ENCODE data around the gene ZNF362.

The ZNF362 gene

GRCh38 chr1:33256471-33257206 is at the start of gene ZNF362:
Gene ZNF362, plus strand, starts transcription at chr1:33256492. Its CDS starts 14,083 bp downstream, at chr1:33270575.
- peak within 1 kb of the TSS; percentile 51 for H3K27ac ChIP-seq (ENCODE audit: low read length)

GRCh38 chr1:33211972-33212371 is 44.3 kb upstream of the ZNF362 start:
- Histone ChIP-seq H3K9ac (ENCODE audit: low read length) (no peak overlapping the region), H3K4me1 (ENCODE audit: control insufficient read depth, low read depth, low read length) (no peaks in the 10 kb centered on the region), H3K27me3 (ENCODE audit: control insufficient read depth, insufficient read depth, low read length) (no peaks in the 10 kb centered on the region), H3K36me3 (ENCODE audit: control insufficient read depth, low read depth, low read length) (no peaks in the 10 kb centered on the region), H3K4me3 (ENCODE audit: low read length) (no peak overlapping the region), H3K27ac (ENCODE audit: low read length) (no peak overlapping the region), H3K9me3 (ENCODE audit: control insufficient read depth, low read depth, low read length) (no peaks in the 10 kb centered on the region)

More at GRCh38 chr1:33256471-33257206, at the start of gene ZNF362:
- Histone ChIP-seq H3K27me3 (ENCODE audit: control insufficient read depth, insufficient read depth, low read length) (no peaks in the 10 kb centered on the region), H3K4me3 (ENCODE audit: low read length) (peak within 1 kb of the TSS; percentile 86), H3K4me1 (ENCODE audit: control insufficient read depth, low read depth, low read length) (peaks cover 9% of the 10 kb centered on the region), H3K36me3 (ENCODE audit: control insufficient read depth, low read depth, low read length) (no peaks in the 10 kb centered on the region), H3K9ac (ENCODE audit: low read length) (peak within 1 kb of the TSS; percentile 97), H3K9me3 (ENCODE audit: control insufficient read depth, low read depth, low read length) (no peaks in the 10 kb centered on the region)

DNA sequence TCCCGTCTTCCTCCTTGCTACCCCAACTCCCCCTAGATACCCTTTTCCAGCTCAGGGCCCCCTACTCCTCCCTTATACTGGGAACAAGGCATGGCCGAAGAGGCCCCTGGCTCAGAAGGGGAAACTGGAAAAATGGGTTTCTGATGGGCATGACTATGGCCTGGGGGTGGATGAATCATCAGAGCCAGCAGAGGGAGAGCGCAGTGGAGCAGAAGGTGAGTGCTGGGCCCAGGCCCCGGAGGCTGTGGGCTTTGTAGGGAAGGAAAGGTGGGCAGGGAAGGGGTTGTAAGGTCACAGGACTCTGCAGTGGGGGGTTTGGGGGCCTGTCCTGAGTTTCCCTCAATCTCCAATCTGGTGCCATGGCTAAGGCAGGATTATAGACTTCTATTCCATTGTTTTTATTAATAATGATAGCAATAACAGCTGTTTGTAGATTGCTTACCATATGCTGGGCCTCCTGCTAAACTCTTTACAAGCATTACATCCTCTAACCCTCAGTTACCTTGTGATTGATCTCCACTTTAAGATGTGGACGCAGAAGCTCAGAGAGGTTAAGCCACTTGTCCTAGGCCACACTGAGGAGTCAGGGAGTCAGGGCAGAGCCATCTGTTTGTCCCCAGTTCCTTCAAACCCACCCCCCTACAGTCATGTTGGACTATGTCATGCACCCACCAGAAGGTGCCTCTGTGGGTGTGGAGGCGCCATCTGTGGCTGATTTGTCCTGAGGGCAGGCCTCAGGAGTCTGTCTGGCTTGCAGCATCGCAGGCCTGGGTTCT is 36.2 kb upstream of the ZNF362 start:
- no peak overlapping the region for H3K4me3 ChIP-seq (ENCODE audit: low read length)
- no peaks in the 10 kb centered on the region for H3K4me1 ChIP-seq (ENCODE audit: control insufficient read depth, low read depth, low read length)
- H3K27ac ChIP-seq (ENCODE audit: low read length): no peak overlapping the region
- no peak overlapping the region for H3K9ac ChIP-seq (ENCODE audit: low read length)
- no peaks in the 10 kb centered on the region for H3K36me3 ChIP-seq (ENCODE audit: control insufficient read depth, low read depth, low read length)
- H3K9me3 ChIP-seq (ENCODE audit: control insufficient read depth, low read depth, low read length): peaks cover 5% of the 10 kb centered on the region
- no peaks in the 10 kb centered on the region for H3K27me3 ChIP-seq (ENCODE audit: control insufficient read depth, insufficient read depth, low read length)

DNA sequence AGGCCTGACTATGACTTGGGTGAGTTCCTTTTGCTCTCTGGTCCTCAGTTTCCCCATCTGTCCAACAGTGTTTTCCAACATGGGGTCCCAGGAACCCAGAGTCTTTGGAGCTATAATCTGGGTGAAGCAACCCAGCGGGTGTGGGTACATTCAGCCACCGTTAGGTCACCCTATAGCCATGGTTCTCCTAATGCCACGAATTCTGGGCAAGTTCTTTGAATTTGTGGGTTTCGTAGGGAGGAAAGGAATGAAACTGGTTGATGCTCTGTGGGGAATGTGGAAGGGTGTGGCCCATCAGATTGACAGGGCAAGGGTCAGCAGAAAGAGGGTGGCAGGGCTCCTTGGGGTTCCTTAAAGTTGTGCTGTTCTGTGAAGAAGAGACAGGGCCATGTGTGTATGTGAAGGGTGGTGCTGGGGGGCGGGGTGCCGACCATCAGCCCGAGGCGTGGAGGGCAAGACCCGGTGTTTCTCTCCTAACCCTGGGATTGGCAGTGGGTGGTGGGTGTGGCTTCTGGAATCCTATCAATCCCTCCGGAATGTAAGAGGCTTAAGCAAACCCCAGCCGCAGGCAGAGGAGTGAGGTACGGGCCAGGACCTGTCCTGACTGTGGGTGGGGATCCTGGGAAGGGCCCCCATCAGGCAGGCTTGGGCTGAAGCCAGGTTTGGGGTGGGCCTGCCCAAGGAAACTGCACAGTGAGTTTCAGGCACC is 35.5 kb upstream of the ZNF362 start:
- Histone ChIP-seq H3K36me3 (ENCODE audit: control insufficient read depth, low read depth, low read length) (no peaks in the 10 kb centered on the region), H3K27me3 (ENCODE audit: control insufficient read depth, insufficient read depth, low read length) (no peaks in the 10 kb centered on the region), H3K4me1 (ENCODE audit: control insufficient read depth, low read depth, low read length) (no peaks in the 10 kb centered on the region), H3K4me3 (ENCODE audit: low read length) (no peak overlapping the region), H3K9me3 (ENCODE audit: control insufficient read depth, low read depth, low read length) (peaks cover 5% of the 10 kb centered on the region), H3K9ac (ENCODE audit: low read length) (no peak overlapping the region), H3K27ac (ENCODE audit: low read length) (no peak overlapping the region)

- H3K9me3 ChIP-seq (ENCODE audit: control insufficient read depth, low read depth, low read length): peaks cover 5% of the 10 kb centered on the region
- H3K27me3 ChIP-seq (ENCODE audit: control insufficient read depth, insufficient read depth, low read length): no peaks in the 10 kb centered on the region
- no peak overlapping the region for H3K27ac ChIP-seq (ENCODE audit: low read length)
- H3K36me3 ChIP-seq (ENCODE audit: control insufficient read depth, low read depth, low read length): no peaks in the 10 kb centered on the region
- no peak overlapping the region for H3K9ac ChIP-seq (ENCODE audit: low read length)
- no peak overlapping the region for H3K4me3 ChIP-seq (ENCODE audit: low read length)
- no peaks in the 10 kb centered on the region for H3K4me1 ChIP-seq (ENCODE audit: control insufficient read depth, low read depth, low read length)
Observed at GRCh38 chr1:33221385-33221758, 34.9 kb upstream of the ZNF362 start.

GRCh38 chr1:33222381-33222780 is 33.9 kb upstream of the ZNF362 start:
- Histone ChIP-seq H3K4me1 (ENCODE audit: control insufficient read depth, low read depth, low read length) (no peaks in the 10 kb centered on the region), H3K9ac (ENCODE audit: low read length) (no peak overlapping the region), H3K36me3 (ENCODE audit: control insufficient read depth, low read depth, low read length) (no peaks in the 10 kb centered on the region), H3K4me3 (ENCODE audit: low read length) (no peak overlapping the region), H3K27ac (ENCODE audit: low read length) (no peak overlapping the region), H3K9me3 (ENCODE audit: control insufficient read depth, low read depth, low read length) (peaks cover 5% of the 10 kb centered on the region), H3K27me3 (ENCODE audit: control insufficient read depth, insufficient read depth, low read length) (no peaks in the 10 kb centered on the region)

DNA sequence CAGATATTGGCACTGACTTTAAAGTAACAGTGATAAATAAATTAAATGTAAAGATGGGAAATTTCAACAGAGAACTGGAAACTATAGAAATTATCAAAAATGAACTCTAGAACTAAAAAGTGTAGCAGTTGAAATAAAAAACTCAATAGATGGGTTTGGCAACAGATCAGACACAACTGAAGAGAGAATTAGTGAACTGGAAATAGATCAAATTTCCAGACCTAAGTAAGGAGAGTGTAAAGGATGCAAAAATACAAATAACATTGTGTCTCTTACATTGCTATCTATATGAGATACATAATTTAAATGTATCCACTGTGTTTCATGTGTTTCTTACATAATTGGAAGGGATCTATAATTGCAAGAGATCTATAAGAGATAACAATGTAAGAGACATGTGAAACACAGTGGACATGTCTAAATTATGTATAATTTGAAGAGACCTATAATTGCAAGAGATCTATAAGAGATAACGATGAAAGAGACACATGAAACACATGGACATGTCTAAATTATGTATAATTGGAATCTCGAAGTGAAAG is 32.1 kb upstream of the ZNF362 start:
- Histone ChIP-seq H3K27ac (ENCODE audit: low read length) (no peak overlapping the region), H3K9me3 (ENCODE audit: control insufficient read depth, low read depth, low read length) (peaks cover 5% of the 10 kb centered on the region), H3K4me1 (ENCODE audit: control insufficient read depth, low read depth, low read length) (no peaks in the 10 kb centered on the region), H3K36me3 (ENCODE audit: control insufficient read depth, low read depth, low read length) (no peaks in the 10 kb centered on the region), H3K27me3 (ENCODE audit: control insufficient read depth, insufficient read depth, low read length) (no peaks in the 10 kb centered on the region), H3K4me3 (ENCODE audit: low read length) (no peak overlapping the region), H3K9ac (ENCODE audit: low read length) (no peak overlapping the region)

DNA sequence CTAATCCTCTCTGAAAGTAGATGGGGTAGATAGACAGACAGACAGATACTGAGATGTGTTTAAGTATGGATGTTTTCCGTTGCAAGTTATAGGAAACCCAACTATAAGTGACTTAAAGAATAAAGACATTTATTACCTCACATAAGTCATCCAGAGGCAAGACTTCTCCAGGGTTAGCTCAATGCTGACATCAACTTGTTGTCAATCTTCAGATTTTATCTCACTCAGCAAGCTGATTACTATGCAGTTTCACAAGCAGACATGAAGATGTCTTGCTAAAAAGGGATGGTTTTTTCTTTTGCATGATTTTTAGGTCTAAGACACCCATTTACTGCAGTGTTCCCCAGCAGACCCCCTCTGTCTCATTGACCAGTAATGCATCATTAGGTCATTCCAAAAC is 30.7 kb upstream of the ZNF362 start:
- Histone ChIP-seq H3K27me3 (ENCODE audit: control insufficient read depth, insufficient read depth, low read length) (no peaks in the 10 kb centered on the region), H3K36me3 (ENCODE audit: control insufficient read depth, low read depth, low read length) (no peaks in the 10 kb centered on the region), H3K9me3 (ENCODE audit: control insufficient read depth, low read depth, low read length) (peaks cover 5% of the 10 kb centered on the region), H3K4me3 (ENCODE audit: low read length) (no peak overlapping the region), H3K4me1 (ENCODE audit: control insufficient read depth, low read depth, low read length) (no peaks in the 10 kb centered on the region), H3K9ac (ENCODE audit: low read length) (no peak overlapping the region), H3K27ac (ENCODE audit: low read length) (no peak overlapping the region)

- H3K27me3 ChIP-seq (ENCODE audit: control insufficient read depth, insufficient read depth, low read length): no peaks in the 10 kb centered on the region
- no peaks in the 10 kb centered on the region for H3K36me3 ChIP-seq (ENCODE audit: control insufficient read depth, low read depth, low read length)
- H3K4me1 ChIP-seq (ENCODE audit: control insufficient read depth, low read depth, low read length): no peaks in the 10 kb centered on the region
- H3K9me3 ChIP-seq (ENCODE audit: control insufficient read depth, low read depth, low read length): peaks cover 5% of the 10 kb centered on the region
- no peak overlapping the region for H3K27ac ChIP-seq (ENCODE audit: low read length)
- no peak overlapping the region for H3K9ac ChIP-seq (ENCODE audit: low read length)
- no peak overlapping the region for H3K4me3 ChIP-seq (ENCODE audit: low read length)
Observed at GRCh38 chr1:33228935-33229487, 27.3 kb upstream of the ZNF362 start.

GRCh38 chr1:33231166-33231565 is 25.1 kb upstream of the ZNF362 start:
- Histone ChIP-seq H3K4me3 (ENCODE audit: low read length) (no peak overlapping the region), H3K4me1 (ENCODE audit: control insufficient read depth, low read depth, low read length) (peaks cover 9% of the 10 kb centered on the region), H3K9me3 (ENCODE audit: control insufficient read depth, low read depth, low read length) (no peaks in the 10 kb centered on the region), H3K9ac (ENCODE audit: low read length) (no peak overlapping the region), H3K27me3 (ENCODE audit: control insufficient read depth, insufficient read depth, low read length) (no peaks in the 10 kb centered on the region), H3K27ac (ENCODE audit: low read length) (no peak overlapping the region), H3K36me3 (ENCODE audit: control insufficient read depth, low read depth, low read length) (no peaks in the 10 kb centered on the region)

DNA sequence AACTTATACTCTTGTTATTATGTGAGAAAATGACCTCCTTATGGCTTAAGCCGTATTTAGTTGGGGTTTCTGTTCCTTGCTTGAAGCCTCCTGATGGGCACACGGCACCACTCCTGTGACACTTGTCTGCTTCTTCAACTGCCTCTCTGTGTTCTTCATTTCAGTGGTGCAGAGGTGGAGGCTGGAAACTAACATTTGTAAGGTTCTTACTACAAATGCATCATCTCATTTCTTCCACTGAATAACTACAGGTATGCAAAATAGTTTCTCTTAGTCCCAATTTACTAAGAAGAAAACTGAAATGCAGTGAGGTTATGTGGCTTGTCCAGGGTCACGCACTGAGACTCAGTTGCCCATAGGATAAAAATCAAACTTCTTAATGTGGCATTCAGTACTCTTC is 23.6 kb upstream of the ZNF362 start:
- no peaks in the 10 kb centered on the region for H3K27me3 ChIP-seq (ENCODE audit: control insufficient read depth, insufficient read depth, low read length)
- no peaks in the 10 kb centered on the region for H3K36me3 ChIP-seq (ENCODE audit: control insufficient read depth, low read depth, low read length)
- no peak overlapping the region for H3K9ac ChIP-seq (ENCODE audit: low read length)
- no peaks in the 10 kb centered on the region for H3K9me3 ChIP-seq (ENCODE audit: control insufficient read depth, low read depth, low read length)
- peaks cover 9% of the 10 kb centered on the region for H3K4me1 ChIP-seq (ENCODE audit: control insufficient read depth, low read depth, low read length)
- no peak overlapping the region for H3K4me3 ChIP-seq (ENCODE audit: low read length)
- H3K27ac ChIP-seq (ENCODE audit: low read length): no peak overlapping the region

Data from iPS-18a (cell line).